Gastroesophageal sphincter (tissue), 3 donors: ENCODE measurements around the gene GRIK3.

Experiments used
- CTCF ChIP-seq, 4 experiments: fragments of 200-600 bp in 2 of 4; fragments of 450-650 bp in 2 of 4; sonication (generic) in 1 of 4; IDR thresholded peaks; one replicate each; pipeline ENCODE4 v1.5.1; 2017 to 2019; ENCODE audit warnings: antibody characterized with exemption in 4 of 4, mild to moderate bottlenecking in 2 of 4, moderate library complexity in 2 of 4
- EP300 ChIP-seq: sonication (generic); formaldehyde crosslinking; IDR thresholded peaks from one replicate; pipeline ENCODE4 v1.6.1; 2017; ENCODE audit warnings: antibody characterized with exemption, mild to moderate bottlenecking
- POLR2A ChIP-seq, 2 donors: fragments of 450-650 bp; IDR thresholded peaks; one replicate each; pipeline ENCODE4 v1.6.1; 2017; ENCODE audit warnings: antibody characterized with exemption in 2 of 2, mild to moderate bottlenecking in 2 of 2, moderate library complexity in 1 of 2

- TF ChIP-seq CTCF (IDR thresholded peaks at IDR 0.05) (no peak), EP300 (no peak), POLR2A (IDR thresholded peaks at IDR 0.05) (no peak)
Observed at GRCh38 chr1:36950604-36951291, 83.6 kb downstream of the GRIK3 start.
